Peyer's patch (tissue), 4 donors: ENCODE data around the gene GPR107. TPM values are rescaled to one million over a fixed set of nuclear protein-coding genes. Genes with fewer than 3 reads are reported as not detected.

Source experiments
- DNase-seq, 3 donors: peaks; one replicate each; pipeline ENCODE4 v3.0.0-alpha.2; 2017 to 2019
- H3K27ac ChIP-seq, 4 donors: fragments of 200-600 bp; sonication (generic); one replicate each; pipeline ENCODE4 v1.5.1; 2016 to 2019
- H3K27me3 ChIP-seq, 2 donors: fragments of 200-600 bp; sonication (generic); one replicate each; pipeline ENCODE4 v1.5.1; 2019
- H3K36me3 ChIP-seq, 3 donors: fragments of 200-600 bp; sonication (generic); one replicate each; pipeline ENCODE4 v1.5.1; 2016 to 2019
- H3K4me1 ChIP-seq, 4 donors: fragments of 200-600 bp; sonication (generic); one replicate each; pipeline ENCODE4 v1.5.1; 2016 to 2019
- H3K4me3 ChIP-seq, 4 donors: fragments of 200-600 bp; sonication (generic); 1 replicate in 3 of 4; 2 replicates in 1 of 4; pipeline ENCODE4 v1.5.1; 2016 to 2019; ENCODE audit warnings: mild to moderate bottlenecking in 1 of 4
- H3K9me3 ChIP-seq, 4 donors: fragments of 200-600 bp; sonication (generic); one replicate each; pipeline ENCODE4 v1.5.1; 2016 to 2019; ENCODE audit warnings: mild to moderate bottlenecking in 1 of 4
- CTCF ChIP-seq, 6 experiments: fragments of 450-650 bp in 4 of 6; fragments of 200-600 bp in 2 of 6; sonication (generic) in 1 of 6; IDR thresholded peaks; one replicate each; pipeline ENCODE4 v1.5.1; 2017 to 2019; ENCODE audit warnings: antibody characterized with exemption in 6 of 6, mild to moderate bottlenecking in 3 of 6, moderate library complexity in 1 of 6
- POLR2A ChIP-seq, 2 donors: fragments of 450-650 bp; IDR thresholded peaks; one replicate each; pipeline ENCODE4 v1.5.1; 2017; ENCODE audit warnings: antibody characterized with exemption in 2 of 2, mild to moderate bottlenecking in 2 of 2, moderate library complexity in 2 of 2
- total RNA-seq, 4 donors: library from RNA; depleted of rRNA; stranded (reverse); fragments of >200 nt; gene quantifications; one replicate each; pipeline ENCODE4 v1.1.0, GENCODE V29; 2016

Gene GPR107
- total RNA-seq, 4 donors from 2014 or later = 16.6 to 29.0 (median 22.3) TPM

GRCh38 chr9:130034570-130034969 lies 19.1 kb upstream of the GPR107 start:
- H3K27ac ChIP-seq = peak overlapping the region in 2 of 4 donors; percentile 27 to 100
- H3K36me3 ChIP-seq = no peaks in the 10 kb centered on the region
- TF ChIP-seq CTCF (IDR thresholded peaks at IDR 0.05) = no peak
- no peak for TF ChIP-seq POLR2A (IDR thresholded peaks at IDR 0.05)
- DNase-seq = no peak
- no peak overlapping the region for H3K4me3 ChIP-seq
- H3K27me3 ChIP-seq = no peaks in the 10 kb centered on the region
- H3K9me3 ChIP-seq = no peaks in the 10 kb centered on the region
- H3K4me1 ChIP-seq = peaks cover 0 to 27% (median 14%) of the 10 kb centered on the region in 4 donors

GRCh38 chr9:130036099-130036498 lies 17.6 kb upstream of the GPR107 start:
- peak overlapping the region in 3 of 4 donors; percentile 17 to 100 (median 18) for H3K27ac ChIP-seq
- no peaks in the 10 kb centered on the region for H3K9me3 ChIP-seq
- DNase-seq = no peak
- H3K4me1 ChIP-seq = peaks cover 0 to 25% (median 8%) of the 10 kb centered on the region in 4 donors
- H3K36me3 ChIP-seq = no peaks in the 10 kb centered on the region
- no peaks in the 10 kb centered on the region for H3K27me3 ChIP-seq
- H3K4me3 ChIP-seq = no peak overlapping the region
- no peak for TF ChIP-seq POLR2A (IDR thresholded peaks at IDR 0.05)
- TF ChIP-seq CTCF (IDR thresholded peaks at IDR 0.05) = no peak

GRCh38 chr9:130039528-130040147 lies 14.1 kb upstream of the GPR107 start:
- no peaks in the 10 kb centered on the region for H3K27me3 ChIP-seq
- H3K4me1 ChIP-seq = peaks cover 0 to 34% (median 5%) of the 10 kb centered on the region in 4 donors
- DNase-seq = peak in 1 of 3 donors; percentile 53
- H3K9me3 ChIP-seq = no peaks in the 10 kb centered on the region
- H3K36me3 ChIP-seq = no peaks in the 10 kb centered on the region
- peak overlapping the region; percentile 36 to 100 (median 78) for H3K27ac ChIP-seq
- TF ChIP-seq POLR2A (IDR thresholded peaks at IDR 0.05) (no peak), CTCF (IDR thresholded peaks at IDR 0.05) (no peak)
- peak overlapping the region; percentile 6 to 100 (median 55) for H3K4me3 ChIP-seq

GRCh38 chr9:130040984-130041647 lies 12.6 kb upstream of the GPR107 start:
- Histone ChIP-seq H3K27ac (peak overlapping the region; percentile 62 to 100 (median 94)), H3K27me3 (no peaks in the 10 kb centered on the region), H3K4me1 (peaks cover 0 to 33% (median 9%) of the 10 kb centered on the region in 4 donors), H3K4me3 (peak overlapping the region; percentile 77 to 100 (median 94)), H3K36me3 (no peaks in the 10 kb centered on the region), H3K9me3 (no peaks in the 10 kb centered on the region)
- TF ChIP-seq POLR2A (IDR thresholded peaks at IDR 0.05) = no peak
- TF ChIP-seq CTCF (IDR thresholded peaks at IDR 0.05) = no peak
- DNase-seq = no peak

GRCh38 chr9:130041648-130042405 lies 11.9 kb upstream of the GPR107 start:
- Histone ChIP-seq H3K9me3 (no peaks in the 10 kb centered on the region), H3K4me1 (peaks cover 0 to 27% (median 9%) of the 10 kb centered on the region in 4 donors), H3K4me3 (peak overlapping the region; percentile 77 to 100 (median 94)), H3K36me3 (no peaks in the 10 kb centered on the region), H3K27me3 (no peaks in the 10 kb centered on the region), H3K27ac (peak overlapping the region; percentile 91 to 100 (median 96))
- no peak for DNase-seq
- TF ChIP-seq CTCF (IDR thresholded peaks at IDR 0.05) = no peak
- TF ChIP-seq POLR2A (IDR thresholded peaks at IDR 0.05) = no peak
